OCI-M2 (cell line): ENCODE results near the gene TSNAX.
A peak's percentile ranks its signal among the peaks of the same experiment; 100 is the strongest.

Source experiments
- DNase-seq: peaks from one replicate; lab custom pipeline; 2025; ENCODE audit not compliant: unreplicated experiment; lab: John Stamatoyannopoulos, UW

Gene TSNAX

DNA sequence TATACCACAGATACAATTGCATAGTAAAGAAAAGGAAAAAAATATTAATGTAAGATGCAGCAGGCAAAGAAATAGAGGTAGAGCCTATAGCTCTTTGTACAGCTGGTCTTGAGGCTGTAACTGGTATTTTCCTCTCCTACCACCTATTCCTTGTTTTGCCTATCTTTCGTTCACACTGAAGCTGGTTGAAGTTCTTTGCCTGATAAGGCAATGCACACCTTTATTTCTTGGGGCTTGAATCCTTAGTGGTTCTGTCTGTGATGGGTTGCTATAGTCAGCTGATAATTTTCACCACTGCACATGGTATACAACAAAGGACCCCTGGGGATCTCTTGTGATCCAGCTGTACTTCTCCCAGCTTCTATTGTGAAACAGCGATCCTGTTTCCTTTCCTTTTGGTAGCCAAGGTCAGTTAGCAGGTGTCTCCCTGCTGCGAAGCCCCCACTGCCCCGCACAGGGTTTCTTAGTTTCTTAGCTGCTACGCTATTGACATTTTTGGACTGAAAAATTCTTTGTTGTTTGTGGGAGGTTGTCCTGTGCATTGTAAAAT is 9.9 kb upstream of the TSNAX start:
- DNase-seq = no peak

DNA sequence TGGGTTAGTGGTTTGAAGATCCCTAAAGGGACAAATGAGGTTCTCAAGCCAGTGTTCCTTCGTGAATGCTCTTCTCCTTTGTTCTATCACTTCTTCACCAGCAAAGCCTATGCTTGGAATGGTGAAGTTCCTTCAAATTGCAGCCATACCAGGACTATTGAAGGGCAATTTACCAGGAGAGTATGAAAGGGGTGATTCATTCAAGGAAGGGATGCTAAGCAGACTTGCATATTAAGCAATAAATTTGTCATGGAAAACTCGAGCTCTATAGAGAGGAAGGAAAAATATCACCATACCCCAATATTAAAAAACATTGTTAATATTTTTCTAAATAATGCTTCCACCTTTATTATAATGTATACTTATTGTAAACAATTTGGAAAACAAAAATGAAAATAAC is 9.3 kb upstream of the TSNAX start:
- DNase-seq = no peak

DNA sequence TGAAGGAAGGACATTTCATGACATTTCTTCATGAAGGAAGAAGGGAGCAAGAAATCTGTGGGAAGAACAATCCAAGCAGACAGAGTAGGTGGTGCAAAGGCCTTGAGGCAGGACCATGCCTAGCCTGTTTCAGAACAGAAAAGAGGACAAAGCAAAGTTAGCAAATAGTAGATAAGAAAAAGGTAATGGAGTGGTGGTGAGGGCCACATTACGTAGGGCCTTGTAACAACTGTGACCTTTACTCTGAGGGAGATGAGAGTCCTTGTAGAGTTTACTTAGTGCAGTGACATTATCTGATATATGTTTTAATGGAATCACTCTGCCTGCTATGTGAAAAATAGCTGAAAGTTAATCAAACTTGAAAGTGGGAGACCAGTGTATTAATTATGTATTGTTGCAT is 6.4 kb upstream of the TSNAX start:
- no peak for DNase-seq

DNA sequence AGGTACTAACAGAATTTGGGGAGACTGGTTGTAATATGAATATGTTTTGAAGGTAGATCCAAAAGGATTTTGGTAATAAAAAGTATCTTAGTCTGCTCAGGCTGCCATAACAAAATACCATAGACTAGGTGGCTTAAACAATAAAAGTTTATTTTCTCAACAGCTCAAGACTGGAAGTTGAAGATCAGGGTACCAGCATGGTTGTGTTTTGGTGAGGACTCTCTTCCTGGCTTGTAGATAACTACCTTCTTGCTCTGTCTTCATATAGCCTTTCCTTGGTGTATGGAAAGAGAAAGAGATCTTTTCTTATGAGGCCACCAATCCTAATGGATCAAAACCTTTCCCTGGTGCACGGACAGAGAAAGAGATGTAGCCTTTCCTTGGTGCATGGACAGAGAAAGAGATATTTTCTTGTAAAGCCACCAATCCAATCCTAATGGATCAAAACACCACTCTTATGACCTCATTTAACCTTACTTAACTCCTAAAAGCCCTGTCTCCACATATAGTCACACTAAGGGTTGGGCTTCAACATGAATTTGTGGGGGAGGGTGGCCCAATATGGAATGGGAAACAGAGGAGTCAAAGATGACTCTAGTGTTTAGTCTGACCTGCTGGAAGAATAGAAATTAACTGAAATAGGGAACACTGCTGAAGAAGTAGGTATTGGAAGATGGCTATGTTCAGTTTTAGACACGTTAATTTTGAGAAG is 5.4 kb upstream of the TSNAX start:
- DNase-seq = no peak

DNA sequence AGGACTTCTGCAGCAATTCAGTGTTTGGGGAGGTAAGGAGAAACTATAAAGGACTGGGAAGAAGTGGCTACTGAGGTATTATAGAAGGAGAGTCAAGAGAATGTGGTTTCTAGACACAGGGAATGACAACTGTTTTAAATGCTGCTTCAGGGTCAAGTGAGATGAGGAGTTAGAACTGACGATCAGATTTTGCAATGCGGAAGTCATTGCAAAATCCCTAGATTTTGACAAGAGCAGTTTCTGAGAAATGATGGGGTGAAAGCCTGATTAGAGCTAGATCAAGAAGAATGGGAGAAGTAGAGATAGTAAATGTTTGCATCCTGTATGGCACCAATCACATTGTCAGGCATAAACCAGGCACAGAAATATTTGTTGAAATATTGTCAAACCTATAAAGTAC is 4.7 kb upstream of the TSNAX start:
- no peak for DNase-seq

DNA sequence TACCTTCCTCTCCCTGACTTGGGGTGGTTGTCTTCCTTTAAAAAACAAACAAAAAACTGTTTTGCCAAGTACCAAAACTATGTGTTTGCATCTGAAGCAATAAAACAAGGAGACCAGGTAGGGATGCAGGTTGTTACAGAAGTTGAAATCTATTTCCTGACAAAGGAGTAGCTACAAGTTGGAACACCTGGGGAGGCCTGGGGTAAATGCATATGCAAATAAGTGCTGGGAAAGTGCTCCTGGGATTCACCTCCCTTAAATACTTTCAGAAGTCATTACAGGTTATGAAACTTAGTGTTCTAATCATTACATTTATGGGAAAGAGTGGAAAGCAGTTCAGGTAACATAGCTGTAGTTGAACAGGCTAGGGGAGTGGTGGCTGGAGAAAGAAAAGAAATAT is 1.9 kb upstream of the TSNAX start:
- no peak for DNase-seq

DNA sequence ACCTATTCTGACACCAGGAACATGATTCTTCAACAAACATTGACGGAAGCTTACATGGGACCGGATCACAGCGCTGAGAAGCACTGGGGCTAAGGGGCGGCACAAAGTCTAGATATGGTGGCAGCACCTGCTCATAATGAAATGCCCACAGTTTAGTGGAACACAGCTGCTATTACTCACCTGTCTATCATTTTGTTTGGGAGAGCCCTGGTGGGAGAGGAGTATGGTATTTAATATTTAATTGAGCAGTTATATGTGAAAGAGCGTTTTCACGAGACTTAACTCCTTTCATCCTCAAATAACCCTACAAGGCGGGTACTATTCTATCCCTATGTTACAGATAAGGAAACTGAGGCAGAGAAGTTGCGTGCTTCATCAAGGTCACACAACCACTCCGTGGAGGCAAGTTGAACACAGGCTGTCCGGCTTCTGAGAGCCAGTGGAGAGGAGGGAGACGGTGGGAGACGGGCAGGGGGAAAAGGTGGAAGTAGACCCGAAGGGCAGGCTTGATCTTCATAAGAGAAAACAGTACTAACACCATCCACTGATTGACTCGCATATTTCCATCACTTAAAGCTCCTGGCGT is 790 bp upstream of the TSNAX start:
- DNase-seq = peak; percentile 63

DNA sequence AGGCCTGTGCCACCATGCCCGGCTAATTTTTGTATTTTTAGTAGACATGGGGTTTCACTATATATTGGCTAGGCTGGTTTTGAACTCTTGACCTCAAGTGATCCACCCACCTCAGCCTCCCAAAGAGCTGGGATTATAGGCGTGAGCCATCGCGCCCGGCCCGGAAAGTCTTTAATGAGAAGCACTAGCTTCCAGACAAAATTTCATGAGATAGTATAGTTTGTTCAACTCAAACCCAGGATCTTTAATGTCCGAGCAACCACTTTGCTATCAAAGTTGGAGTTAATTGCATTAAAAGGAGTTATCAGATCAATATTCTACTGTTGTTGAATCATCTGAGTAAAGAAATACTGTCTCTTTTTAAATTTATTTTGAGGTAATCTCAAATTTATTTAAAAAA is 4.8 kb downstream of the TSNAX start:
- DNase-seq = no peak

DNA sequence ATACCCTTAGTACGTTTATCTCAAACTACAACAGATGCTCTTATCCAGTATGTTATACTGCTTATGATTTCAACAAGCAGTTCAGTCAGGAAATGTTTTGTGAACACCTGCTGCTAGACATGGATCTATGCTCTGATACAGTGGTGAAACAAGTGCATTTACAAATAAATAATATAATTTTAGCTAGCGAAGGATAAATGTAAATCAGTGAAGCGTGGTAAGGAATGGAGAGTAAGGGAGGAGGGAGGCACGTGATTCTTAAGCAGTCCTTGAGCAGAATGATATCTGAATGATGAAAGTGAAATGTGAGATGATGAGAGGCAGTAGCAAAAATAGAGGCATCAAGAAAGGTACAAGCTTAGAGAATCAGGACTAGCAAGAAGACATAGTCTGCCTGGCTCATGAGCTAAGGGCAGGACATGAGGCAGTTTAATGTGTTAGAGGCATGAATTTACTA is 6.3 kb downstream of the TSNAX start:
- no peak for DNase-seq

DNA sequence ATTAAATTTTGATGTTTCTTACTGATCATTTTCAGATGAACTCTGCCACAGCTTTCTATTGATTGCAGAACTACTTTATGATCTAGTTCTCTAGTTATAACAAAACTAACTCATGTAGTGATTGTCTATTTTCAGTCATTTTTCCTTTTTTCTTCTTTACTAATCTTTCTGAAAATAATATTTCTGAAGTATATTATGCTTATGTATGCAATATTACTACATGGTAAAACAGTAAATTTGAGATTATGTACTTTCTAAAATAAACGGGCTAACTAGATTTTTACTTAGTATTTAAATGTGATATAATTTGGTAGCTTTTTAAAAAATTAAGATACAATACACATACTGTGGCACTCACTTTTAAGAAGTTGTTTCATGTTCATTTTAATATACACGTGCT is 7.6 kb downstream of the TSNAX start:
- no peak for DNase-seq

DNA sequence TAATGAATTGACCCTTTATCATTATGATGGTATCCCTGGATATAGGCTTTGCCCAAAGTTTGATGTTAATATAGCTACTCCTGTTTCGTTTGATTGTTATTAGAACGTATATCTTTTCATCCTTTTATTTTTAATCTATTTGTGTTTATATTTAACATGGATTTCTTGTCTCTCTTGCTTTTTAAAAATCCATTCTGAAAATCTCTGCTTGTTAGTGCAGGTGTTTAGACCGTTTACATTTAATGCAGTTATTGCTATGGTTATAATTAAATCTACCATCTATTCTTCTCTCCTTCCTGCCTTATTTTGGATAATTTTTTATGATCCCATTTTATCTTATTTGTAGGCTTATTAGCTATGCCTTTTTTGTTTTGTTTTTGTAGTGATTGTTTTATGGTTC is 12.4 kb downstream of the TSNAX start:
- DNase-seq = no peak

DNA sequence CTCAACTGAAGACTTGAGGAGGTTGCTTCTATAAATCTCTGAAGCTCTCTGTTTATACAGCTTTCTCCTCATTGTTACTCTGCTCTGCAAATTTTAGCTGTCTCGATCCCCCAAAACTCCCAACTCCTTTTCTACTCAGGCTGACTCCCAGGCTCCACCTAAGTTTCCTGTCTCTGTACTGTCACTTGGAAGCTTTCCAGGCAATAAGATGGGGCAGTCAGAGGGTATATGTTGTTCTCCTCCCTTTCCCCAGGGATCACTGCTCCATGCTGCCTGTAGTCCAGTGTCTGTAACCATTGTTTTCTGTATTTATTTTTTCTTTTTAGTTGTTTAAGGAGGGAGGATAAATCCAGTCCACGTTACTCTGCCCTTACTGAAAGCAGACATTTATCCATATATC is 13.4 kb downstream of the TSNAX start:
- DNase-seq = no peak

DNA sequence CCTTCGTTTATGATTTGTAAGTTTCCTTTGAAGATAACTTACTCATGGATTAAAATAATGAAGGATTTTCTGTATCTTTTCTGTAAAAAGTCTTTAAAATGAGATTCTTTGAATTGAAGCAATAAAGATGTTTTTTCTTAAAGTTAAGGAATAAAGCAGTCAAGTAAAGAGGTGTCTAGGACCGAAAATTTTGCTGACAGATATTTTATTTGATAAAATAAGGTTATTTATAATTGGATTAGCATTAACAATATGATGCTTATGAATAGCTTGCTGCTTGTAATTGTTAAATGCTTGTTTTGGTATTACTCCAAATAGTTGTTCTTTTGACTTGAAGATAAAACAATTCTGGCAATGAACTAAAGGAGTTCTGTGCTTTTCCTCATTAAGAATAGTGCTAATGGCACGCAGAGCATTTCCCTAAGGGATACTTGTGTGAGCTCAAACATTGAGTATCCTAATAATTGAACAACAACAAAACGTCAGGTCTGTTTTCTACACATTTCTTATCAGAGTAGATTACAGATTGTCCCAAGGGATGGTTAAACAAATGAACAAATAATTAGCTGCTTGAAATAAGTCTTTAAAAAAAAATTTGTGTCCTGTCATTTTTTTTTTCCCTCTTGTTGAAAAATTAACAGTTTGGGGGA is 16.6 kb downstream of the TSNAX start:
- DNase-seq = no peak

DNA sequence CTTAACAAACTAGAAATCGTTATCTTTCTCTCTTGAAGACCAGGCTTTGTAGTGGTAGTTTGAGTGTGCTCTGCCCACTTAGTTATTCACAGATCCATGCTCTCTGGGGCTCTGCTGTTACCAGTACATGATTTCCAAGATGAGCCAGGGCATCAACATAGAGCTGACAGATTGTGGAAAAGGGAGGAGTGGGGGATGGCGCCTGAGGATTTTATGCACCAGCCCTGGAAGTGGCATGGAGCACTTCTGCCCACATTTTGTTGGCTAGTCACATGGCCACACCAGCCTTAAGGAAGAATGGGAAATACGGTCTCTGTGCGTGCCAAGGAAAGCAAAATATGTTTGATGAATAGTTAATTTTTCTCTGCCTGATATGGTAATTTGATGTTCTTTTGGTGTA is 18.2 kb downstream of the TSNAX start:
- DNase-seq = no peak

DNA sequence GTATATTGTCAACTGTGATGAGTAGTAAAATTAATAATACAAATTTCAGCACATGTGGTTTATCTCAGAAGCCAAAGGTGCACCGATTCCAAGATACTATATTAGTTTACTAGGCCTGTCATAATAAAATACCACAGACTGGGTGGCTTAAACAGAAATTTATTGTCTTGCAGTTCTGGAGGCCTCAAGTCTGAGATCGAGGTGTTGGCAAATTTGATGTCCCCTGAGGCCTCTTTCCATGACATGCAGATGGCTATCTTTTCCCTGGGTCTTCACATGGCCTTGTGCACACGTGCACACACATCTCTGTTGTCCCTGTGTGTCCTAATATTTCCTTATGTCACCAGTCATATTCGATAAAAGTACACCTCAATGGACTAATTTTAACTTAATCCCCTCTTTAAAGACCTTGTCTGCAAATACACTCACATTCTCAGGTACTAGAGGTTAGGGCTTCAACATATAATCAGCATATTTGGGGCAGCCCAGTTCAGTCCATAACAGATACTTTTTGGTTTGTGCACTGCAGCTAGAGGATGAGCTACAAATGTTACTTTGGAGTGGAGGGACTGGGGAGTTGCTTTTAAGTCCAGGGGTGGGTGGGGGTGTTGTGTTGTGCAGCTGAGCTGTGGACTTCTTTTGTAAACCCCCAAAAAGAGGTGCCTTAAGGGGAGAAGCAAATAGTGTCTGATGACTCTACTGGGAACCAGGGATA is 21.4 kb downstream of the TSNAX start:
- no peak for DNase-seq

DNA sequence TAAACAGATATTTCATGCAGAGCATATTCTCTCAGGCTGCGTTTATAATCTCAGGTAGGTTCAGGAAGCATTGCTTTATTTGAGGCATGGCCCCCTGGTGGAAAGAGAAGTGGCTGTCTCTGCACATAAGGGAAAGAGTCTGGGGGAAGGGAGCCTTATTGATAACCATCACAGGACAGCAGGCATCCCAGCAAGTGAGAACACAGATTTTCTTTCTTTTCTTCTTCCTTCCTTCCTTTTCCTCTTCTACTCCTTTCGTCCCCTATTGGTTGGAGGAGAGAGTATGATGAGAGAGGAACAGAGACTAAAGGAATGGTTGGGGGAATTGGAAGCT is 21.9 kb downstream of the TSNAX start:
- DNase-seq = no peak

DNA sequence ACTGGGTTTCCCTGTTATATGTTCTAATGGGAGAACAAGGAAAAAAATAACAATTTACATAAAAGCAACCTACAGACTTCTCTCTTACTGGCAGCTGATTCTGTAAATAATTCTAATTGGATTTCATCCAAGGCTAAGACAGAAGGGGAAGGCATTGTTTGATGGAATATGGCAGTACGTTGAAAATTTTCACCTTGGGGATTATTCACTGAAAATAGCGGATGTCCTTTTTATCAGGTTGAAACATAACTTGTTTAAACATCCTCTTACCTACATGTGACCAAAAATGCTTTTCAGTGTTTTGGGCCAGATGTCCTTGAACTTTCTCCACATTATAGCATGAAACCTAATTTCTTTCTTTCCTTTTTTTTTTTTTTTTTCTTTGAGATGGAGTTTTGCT is 24.9 kb downstream of the TSNAX start:
- DNase-seq = no peak

DNA sequence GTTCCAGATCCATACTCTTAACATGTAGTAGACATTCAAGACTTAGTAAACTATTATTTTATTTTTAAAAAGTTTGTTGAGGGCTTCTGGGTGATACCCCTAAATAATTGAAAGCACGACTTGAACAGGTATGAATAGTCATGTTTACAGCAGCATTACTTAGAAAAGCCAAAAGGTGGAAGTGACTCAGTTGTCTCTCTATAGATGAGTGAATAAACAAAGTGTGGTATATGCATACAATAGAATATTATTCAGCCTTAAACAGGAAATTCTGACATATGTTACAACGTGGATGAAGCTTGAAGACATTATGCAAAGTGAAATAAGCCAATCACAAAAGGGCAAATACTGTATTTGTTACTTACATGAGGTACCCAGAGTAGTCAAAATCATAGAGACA is 26.5 kb downstream of the TSNAX start:
- no peak for DNase-seq

DNA sequence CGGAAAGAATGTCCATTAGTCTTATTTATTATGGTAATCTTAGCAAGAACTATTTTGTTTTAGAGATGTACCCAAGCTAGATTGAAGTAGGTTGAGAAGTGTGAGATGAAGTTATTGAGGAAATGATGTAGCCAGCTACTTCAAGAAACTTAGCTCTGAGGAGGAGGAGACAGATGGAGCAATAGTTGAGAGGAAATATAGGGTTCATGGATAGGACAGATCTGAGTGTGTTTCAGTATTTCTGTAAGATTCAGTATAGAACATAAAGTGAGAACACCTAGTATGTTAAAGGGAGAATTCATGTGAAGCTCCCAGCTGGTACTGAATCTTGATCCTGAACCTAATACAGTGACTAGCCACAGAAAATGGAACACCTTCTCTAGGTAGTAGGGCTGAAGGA is 28.9 kb downstream of the TSNAX start:
- no peak for DNase-seq

DNA sequence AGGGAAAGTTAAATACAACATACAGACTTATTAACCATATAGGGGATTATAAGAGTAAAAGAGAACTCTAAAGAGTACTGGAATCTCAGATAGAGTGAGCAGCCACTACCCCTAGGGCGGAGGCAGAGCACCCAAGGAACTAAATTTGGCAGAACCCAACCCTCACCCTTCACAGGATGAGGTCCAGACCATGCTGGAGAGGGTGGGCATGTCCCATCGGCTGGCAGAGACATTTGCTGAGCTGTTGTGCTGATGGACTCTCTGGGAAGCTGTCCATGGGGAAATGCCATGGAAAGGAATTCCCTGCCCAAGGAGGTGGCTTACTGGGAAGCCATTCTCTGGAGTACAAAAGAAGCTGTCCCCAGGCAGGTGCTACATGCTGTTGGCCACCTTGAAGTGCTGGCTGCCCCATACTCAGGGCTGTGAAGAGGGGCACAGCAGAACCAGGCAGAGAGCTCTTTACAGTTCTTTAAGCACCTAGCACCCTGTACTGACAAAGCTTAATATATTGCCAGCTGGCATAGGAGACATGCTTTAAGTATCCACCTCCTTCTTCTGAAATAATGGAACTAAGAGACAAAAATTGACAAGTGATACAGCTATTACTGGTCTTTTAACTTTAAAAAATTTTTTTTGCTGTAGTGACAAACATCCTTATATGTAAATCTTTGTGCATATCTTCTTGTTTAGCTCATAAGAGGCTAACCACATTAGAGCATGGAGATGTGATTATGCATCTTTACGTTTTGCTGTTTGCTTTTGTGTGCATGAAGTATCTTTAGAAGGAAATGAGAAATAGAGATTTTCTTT is 29.6 kb downstream of the TSNAX start:
- DNase-seq = no peak

DNA sequence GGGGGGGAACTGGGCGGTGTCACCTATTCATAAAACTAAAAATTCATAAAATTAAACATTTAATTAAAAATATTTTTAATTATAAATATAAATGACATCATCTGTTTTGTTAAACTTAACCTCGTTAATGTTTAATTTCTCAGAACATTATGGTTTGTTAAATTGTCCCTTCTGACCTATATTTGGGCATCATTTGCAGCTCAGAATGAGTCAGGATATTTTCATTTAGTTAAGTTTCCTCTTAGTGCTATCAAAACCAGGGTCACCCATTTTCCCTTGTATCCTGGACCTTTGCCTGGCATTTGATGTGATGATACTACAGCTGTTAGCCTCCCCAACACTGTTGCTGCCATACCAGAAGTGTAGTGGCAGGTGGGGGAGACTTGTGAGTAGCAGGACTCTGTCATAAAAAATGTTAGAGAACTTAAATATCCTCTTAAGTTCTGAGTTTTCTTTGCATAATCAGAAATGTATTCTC is 30.3 kb downstream of the TSNAX start:
- no peak for DNase-seq
